GM18511 (cell line): ENCODE measurements around the gene AGAP1.

Experiments used
- ATAC-seq: cut with Tn5 transposase; IDR thresholded peaks from one replicate; pipeline ENCODE4 v1.9.1; 2021; ENCODE audit warnings: mild to moderate bottlenecking, moderate library complexity; ENCODE audit not compliant: unreplicated experiment

AGAP1 gene

GRCh38 chr2:236102971-236103370 is 609.1 kb downstream of the AGAP1 start:
- no peak for ATAC-seq

DNA sequence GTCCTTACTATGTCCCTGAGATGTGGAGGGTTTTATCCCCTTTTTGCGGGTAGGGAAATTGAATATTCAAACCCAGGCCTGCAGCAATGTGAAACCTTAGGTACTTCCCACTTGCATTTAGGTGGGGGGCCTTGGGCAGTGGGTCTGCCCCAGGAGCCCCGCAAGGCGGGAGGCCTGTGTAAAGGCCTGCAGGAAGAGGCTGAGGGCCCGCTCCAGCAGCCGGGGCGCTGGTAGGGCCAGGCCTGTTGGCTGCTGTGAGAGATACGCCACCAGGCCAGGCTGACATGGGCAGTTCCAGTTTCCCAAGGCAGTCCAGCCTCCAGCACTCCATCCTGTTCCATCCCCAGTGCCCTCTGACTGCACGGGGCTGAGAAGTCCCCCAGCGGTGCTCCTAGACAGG is 610.1 kb downstream of the AGAP1 start:
- no peak for ATAC-seq

DNA sequence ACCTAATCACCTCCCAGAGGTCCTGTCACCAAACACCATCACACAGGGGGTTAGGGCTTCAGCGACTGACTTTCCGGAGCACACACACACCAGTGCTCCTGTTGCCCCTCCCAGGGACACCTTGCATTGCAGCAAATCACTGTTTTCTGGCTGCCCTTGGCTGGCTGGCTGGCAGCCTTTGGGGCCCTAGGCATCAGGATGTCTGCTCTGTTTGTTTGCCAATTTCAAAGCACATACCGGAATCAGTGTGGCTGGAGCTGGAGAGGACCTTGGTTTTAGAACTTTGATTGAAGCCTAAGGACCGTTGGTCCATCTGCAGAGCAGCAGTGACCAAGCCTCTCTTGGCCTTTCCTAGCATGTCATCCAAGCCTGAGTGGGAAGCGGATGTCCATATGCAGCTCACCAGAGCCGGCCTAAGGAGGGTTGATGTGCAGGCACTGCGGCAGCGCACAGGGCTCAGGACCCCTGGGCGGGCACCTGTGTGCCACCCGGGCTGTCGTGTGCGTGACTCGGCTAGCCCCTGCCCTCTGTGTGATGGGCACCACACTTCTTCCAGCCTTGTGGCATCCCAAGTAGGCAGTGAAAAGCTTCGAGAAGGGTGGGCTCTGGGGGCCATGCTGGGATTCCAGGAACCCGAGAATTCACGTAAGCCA is 612.2 kb downstream of the AGAP1 start:
- ATAC-seq: no peak

GRCh38 chr2:236106761-236107160 is 612.9 kb downstream of the AGAP1 start:
- ATAC-seq: no peak

DNA sequence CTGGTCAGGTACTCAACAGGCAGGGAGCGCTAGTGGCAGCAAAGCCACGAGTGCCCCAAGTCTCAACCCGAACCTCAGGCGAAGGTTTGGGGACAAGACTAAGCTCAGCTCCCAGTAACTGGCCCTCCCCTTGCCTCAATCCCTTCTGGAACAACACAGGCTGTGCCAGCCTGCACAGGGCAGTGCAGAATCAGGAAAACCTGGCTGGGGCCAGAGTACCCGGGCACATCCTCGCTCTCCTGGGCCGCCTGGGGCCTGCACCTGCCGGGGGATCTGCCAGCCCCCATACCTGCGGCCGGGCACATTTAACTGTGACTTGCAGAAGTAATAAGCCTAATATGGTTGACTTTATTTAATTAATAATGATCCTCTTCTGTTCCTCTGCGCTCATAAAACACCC is 613.7 kb downstream of the AGAP1 start:
- no peak for ATAC-seq

- no peak for ATAC-seq
These were observed 614.2 kb downstream of the AGAP1 start for GRCh38 chr2:236107942-236108625.

DNA sequence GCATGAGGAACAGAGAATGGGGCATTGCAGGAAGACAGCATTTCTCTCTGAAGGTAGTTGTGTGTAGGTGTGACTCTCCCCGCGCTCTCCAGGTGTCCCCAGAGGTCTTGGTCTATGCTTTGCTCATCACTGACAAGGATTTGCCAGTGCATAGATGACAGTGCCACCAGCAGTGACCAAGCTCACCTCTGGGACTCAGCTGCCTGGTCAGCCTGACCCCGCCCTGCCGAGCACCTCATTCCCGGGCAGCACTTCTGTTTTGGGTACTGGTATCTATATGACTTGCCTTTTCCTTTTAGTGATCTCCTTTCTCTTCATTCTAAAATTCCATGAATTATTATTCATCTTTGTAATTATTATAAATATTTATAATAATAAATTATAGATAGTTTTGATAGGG is 615.2 kb downstream of the AGAP1 start:
- ATAC-seq: no peak

- no peak for ATAC-seq
These were observed 615.6 kb downstream of the AGAP1 start for GRCh38 chr2:236109473-236109872.

DNA sequence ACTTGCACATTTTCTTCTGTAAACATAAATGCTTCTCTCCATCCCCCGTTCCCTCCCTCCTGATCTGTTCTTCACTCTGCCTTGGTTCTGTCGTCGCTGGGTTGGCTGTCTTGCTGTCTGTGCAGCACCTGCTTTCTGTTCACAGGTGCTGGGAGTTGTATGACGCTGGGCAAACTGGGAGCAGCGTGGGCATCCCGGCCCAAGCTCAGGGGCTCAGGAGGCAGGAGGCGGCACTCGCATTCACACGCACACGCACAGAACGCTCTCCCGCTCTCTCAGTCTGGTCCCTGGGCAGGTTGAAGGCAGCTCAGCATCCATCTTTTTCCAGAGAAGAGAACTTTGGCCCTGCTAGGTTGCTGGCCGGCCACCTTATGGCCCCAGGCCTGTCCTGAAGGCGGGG is 618.6 kb downstream of the AGAP1 start:
- no peak for ATAC-seq

- no peak for ATAC-seq
These were observed 619.6 kb downstream of the AGAP1 start for GRCh38 chr2:236113425-236113824.

- ATAC-seq: no peak
These were observed 620.1 kb downstream of the AGAP1 start for GRCh38 chr2:236113948-236114347.

- ATAC-seq: no peak
These were observed 621.1 kb downstream of the AGAP1 start for GRCh38 chr2:236114959-236115358.

DNA sequence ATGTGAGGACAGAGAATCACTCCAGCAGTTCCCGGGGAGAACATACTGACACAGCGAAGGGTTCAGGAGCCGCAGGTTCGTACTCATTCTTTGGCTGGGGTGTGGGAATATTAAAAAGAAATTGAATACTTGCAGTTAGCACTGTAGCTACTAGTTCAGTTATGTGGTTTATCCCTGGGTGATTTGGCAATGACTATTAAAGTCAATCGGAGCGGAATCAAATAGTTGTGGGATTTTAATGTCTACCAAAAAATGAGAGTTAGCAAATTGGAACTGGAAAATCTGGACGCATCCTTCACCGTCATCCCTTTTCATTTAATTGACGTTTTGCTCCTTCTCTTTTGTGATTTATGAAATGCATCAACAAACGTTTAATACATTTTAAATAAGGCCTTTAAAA is 623.6 kb downstream of the AGAP1 start:
- no peak for ATAC-seq

GRCh38 chr2:236117861-236118269 is 624.0 kb downstream of the AGAP1 start:
- ATAC-seq: no peak

GRCh38 chr2:236119003-236119402 is 625.2 kb downstream of the AGAP1 start:
- ATAC-seq: no peak

DNA sequence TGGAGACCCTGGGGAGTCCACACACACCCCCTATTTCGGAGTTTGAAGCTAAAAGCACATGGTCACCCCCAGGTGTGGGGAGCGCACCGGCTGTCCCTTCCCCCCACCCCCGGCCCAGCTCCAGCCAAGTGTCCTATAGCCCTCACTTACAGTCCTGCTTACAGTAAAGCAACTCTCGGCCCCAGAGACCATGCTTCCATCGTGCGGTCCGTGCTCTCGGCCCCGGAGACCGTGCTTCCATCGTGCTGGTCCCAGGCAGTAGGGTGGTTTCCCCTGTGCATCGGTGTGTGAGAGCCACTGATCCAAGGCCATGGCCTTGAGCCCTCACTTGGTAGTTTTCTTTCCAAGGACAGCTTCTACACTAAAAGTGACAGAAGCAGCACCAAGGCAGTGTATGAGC is 625.6 kb downstream of the AGAP1 start:
- no peak for ATAC-seq

DNA sequence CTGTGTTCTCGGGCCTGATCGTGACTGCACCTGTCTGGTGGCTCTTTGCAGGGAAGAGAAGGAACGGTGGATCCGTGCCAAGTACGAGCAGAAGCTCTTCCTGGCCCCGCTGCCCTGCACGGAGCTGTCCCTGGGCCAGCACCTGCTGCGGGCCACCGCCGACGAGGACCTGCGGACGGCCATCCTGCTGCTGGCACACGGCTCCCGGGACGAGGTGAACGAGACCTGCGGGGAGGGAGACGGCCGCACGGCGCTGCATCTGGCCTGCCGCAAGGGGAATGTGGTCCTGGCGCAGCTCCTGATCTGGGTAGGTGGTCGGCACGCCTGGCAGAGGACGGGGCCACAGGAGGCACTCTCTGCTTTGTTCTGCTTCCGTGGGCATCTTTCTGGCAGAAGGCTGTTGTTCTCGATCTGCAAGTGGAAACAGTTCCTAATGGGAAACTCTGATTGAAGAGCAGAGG is 626.3 kb downstream of the AGAP1 start:
- no peak for ATAC-seq

GRCh38 chr2:236120829-236121228 is 627.0 kb downstream of the AGAP1 start:
- ATAC-seq: no peak

DNA sequence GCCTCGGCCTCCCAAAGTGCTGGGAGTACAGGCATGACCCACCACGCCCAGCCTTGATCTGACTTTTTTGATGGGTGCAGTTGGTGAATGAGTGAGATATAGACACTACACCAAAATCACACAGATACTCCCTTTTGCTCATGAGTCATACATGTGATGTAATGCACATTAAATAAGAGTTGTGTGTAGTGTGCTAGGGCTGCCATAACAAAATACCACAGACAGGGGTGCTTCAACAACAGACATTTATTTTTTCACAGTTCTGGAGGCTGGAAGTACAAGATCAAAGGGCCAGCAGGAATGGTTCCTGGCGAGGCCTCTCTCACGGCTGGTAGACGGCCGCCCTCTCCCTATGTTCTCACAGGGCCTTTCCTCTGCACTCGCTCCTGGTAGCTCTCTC is 627.7 kb downstream of the AGAP1 start:
- no peak for ATAC-seq

- ATAC-seq: no peak
These were observed 628.4 kb downstream of the AGAP1 start for GRCh38 chr2:236122236-236122635.

DNA sequence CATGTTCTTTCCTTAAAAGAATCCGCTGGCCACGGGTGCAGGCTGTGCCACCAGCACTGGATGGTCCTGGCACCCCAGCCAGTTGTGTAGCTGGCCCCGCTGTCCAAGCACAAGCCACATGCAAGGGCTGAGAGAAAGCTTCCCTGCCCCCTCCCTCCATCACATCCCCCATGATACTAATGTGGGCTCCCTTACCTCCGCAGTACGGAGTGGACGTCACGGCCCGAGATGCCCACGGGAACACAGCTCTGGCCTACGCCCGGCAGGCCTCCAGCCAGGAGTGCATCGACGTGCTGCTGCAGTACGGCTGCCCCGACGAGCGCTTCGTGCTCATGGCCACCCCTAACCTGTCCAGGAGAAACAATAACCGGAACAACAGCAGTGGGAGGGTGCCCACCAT is 629.9 kb downstream of the AGAP1 start:
- no peak for ATAC-seq

GRCh38 chr2:236124182-236124893 is 630.5 kb downstream of the AGAP1 start:
- ATAC-seq: no peak
